ENCODE measurements around the gene CLCN2.

CLCN2 gene

DNA sequence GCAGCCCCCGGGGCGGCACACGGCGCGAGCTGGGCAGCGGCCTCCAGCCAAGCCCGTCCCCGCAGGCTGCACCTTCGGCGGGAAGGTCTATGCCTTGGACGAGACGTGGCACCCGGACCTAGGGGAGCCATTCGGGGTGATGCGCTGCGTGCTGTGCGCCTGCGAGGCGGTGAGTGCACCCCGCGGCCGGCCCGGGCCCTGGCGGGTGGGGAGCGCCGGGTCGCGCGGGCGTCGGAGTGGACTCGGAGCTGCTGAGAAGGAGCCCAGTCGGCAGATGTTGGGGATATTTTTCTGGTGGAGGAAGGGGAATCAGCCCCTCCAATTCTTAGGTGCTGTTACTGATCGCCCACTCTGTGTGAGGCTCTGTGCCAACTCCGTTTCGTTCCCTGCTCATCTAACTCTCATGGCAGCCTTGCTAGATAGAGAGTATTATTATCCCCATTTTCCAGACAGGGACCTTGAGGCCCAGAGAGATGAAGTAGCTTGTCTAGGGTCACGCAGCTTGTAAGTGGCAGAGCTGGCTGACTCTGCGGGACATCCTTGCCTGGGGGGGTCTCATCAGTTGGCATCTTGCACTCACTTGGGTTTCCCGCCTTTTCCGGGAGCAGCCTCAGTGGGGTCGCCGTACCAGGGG lies 19.3 kb upstream of the CLCN2 start:
- DNase-seq = no peak

DNA sequence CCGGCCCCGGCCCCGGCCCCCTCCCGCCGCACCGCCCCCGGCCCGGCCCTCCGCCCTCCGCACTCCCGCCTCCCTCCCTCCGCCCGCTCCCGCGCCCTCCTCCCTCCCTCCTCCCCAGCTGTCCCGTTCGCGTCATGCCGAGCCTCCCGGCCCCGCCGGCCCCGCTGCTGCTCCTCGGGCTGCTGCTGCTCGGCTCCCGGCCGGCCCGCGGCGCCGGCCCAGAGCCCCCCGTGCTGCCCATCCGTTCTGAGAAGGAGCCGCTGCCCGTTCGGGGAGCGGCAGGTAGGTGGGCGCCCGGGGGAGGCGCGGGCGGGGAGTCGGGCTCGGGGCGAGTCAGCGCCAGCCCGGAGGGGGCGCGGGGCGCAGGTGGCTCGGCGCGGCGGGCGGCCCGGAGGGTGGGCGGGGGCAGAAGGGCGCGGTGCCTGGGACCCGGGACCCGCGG lies 18.8 kb upstream of the CLCN2 start:
- no peak for DNase-seq

DNA sequence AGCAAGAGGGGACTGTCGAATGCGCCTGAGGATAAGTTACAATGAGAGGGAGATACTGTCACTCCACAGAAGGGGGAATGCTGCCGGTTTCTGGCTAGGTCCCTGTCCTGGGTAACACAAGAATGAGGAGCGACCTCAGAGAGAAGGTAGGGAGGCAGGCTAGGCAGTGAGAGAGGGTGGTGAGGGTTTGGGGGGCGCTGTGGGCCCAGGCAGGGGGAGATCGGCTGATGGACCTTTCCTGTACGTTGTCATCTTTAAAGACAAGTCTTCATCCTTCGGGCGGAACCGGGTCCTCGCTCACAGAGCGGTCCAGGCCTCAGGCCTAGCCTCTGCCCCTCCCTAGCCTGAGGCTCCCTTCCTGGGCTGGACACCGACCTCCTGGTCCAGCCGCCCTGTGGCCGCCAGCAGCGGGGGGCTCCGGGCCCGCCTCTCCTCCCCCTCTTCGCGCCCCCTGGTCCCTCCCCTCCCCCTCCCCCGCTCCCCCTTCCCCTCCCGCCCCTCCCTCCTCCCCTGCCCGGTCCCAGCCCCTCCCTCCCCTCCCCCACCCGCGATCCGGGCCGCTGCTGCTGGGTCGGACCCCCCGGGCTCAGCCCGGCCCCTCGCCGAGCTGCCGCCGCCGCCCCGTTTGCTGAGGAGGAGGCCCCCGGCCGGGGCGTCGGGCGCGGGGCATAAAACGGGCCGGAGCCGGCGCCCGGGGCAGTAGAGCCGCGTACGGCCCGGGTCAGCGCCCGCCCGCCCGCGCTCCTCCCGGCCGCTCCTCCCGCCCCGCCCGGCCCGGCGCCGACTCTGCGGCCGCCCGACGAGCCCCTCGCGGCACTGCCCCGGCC lies 18.2 kb upstream of the CLCN2 start, which contains the start of gene CHRD:
Gene CHRD, plus strand, starts transcription at position 697 of the 827 bp plus-strand sequence. CDS start 265 bp downstream, outside the sequence.
- no peak for DNase-seq

DNA sequence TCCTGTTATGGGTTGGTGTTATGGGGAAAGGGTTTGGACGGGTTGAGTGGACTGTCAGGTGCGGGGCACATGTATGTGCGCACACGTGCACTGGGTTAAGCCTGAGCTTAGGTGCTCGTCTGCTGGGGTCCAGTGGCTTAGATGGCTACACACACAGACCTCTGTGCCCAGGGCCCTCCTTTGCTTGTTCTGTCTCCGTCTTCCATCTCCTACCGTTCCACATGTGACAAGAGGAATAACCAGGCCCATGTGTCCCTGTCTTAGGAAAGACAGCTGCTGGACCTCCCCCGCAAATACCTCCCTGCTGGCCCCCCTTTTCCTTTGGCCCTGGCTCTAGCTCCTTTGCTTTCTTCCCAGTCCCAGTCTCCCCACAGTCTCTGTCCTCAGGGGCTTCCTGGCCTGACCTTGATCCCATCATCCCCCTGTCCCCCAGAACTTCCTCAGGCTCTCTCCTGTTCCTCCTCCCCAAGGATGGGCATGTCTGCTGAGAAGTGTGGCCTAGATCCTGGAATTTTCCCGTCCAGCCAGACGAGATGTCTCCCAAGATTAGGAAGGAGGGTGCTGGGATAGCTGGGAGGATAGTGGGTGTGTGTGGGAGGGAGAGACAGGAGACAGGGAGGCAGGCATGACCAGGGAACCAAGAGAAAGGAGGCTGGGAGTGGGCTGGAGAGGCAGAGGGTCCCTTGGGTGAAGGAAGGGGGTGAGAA lies 17.4 kb upstream of the CLCN2 start:
- DNase-seq = no peak

DNA sequence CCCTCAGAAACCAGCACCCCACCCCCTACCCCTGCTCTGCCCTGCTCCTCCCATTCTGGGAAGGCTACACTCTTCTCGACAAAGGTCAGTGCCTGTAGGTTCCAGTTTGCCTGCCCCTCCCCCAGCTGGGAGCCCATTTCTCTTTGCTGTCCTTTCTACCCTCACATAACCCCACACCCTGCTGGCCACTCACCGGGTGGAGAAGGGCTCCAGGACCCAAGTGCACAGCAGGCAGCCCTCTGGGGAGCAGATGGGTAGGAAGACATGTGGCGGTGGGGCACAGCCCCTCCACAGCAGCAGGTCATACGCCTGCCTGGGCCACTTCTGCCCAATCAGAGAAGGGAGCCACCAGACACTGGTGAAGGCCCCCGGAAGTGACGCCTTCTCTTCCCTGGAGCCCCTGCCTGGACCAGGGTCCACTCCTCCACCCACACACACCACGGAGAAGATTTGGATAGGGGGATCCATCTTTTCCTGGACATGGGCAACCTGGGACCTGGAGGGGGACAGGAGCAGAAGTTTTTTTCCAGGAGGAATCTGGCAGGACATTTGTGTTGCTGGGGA lies 16.6 kb upstream of the CLCN2 start, which contains the start of gene THPO:
Gene THPO, minus strand, starts transcription at position 326 of the 564 bp plus-strand sequence. CDS start 1,948 bp downstream, outside the sequence.
- no peak for DNase-seq

DNA sequence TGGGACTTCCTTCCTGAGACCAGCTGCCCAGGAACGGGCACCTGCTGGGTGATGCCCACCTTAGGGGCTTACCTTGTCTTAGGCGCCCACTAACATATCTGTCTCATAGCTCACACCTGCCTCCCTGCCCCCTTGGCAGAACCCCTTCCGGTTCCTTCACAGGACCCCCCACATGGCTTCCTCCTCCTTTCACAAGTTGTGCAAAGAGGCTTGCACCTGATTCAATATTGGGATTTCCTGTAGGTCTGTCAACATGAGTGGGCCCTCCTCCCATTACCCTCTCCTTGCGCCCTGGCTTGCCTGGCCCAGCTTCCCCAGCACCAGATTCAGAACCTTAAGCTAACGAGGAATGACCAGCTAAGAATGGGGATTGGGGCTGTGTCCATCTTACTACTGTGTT lies 16.0 kb upstream of the CLCN2 start:
- no peak for DNase-seq

DNA sequence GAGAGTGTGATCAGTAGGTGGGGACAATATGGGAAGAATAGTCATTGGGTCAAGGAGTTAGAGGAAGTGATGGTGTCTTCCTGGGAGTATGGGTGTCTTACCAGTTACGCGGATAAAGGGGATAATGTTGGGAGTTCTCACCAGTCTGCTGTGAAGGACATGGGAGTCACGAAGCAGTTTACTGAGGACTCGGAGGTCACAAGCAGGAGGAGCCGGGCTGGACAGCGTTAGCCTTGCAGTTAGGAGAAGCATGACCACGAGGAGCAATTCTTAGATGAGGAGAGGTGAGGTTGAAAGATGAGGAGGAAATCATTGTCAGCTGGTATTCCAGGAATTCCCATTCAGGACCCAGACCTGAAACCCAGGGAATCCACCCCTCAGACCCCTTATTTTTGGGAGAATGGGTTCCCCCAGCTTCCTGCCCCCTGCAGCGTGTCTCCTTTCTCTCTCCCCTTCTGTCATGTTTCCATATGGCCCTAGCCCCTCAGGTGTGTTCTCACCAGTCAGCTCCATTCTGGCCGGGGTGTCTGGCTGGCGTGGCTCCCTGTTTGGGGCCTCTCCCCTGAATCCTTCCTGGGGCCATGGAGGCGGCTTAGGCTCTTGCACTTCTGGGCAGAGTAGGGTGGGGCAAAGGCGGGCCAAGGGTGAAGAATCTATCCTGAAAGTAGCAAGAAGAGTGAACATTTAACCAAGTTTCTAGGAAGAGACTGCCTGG lies 14.5 kb upstream of the CLCN2 start:
- DNase-seq = no peak

DNA sequence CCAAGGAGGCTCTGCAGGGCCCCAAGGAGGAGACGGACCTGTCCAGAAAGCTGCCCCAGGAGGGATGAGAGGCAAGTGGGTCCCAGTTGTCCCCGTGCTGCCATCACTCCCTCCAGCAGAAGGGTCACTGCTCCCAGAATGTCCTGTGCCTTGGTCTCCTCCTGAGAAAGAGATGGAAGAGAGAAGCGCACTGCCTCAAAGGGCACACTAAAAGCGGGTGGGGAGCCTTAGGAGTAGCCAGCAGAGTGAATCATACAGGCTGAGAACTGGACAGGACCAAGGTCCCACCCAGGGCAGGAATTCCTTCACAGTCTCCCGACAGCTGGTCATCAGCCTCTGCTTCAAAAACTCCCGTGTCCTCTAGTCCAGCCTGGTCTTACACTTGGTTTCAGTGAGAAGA lies 12.0 kb upstream of the CLCN2 start:
- DNase-seq = no peak

DNA sequence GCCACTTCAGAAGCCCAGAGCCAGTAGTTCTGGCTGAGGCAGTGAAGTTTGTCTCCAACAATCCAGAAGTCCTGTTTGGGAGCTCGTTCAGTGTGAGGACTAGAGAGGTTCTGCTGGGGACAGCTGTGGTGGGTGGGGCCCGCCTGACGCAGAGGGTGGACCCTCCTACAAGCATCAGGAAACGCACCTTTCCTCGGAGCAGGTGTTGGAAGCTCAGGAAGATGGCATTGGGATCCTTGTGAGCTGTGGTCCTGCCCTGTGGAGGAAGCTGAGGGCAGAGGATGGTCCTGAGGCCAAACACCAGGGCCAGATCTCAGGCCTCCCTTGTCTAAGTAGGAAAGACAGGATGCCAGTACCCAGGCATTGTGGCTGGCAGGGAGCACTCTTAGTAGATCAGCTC lies 11.5 kb upstream of the CLCN2 start:
- no peak for DNase-seq

DNA sequence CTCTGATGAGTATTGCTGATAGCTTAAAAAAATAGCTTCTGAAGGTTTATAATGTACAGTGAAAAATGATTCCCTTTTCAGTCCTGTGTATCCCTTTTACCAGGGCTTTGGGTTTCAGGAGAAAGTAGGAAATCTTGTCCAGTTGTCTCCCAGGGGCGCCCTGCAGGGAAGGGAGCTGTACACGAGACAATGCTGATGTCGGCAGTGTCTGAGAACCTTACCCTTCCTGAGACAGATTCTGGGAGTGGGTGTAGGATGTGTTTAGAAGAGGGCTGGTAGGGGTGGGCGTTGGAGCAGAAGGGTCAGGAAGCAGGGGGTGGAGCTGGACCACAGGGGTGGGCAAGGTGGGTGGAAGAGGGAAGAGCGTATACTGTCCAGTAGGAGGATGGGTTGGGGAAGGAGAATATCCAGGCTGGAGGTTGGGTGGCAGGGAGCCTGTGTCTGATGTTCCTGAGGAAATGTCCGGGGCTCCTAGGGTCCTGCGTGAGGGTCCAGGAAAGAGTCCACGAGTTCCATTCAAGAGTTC lies 11.0 kb upstream of the CLCN2 start:
- DNase-seq = no peak

DNA sequence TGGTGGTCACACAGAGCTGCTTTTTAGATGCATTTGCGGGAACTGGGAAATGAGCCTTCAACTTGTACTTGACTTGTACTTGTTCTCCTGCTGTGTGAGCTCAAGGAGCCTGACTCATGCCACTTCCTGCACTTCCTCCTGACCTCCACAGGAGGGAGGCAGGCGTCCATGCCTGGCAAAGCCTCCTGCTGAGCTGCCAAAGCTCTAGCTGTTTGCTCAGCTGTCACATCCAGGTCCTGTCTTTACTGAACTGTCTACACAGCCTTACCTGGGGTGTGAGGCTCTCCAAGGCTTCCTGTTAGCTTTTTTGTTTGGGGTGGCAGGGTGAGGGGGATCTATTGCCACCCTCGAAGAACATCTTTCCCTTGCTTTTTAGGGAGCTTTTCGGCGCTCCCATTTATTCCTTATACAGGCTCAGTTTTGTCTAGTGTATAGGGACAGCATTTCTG lies 10.2 kb upstream of the CLCN2 start:
- DNase-seq = peak; percentile 67

DNA sequence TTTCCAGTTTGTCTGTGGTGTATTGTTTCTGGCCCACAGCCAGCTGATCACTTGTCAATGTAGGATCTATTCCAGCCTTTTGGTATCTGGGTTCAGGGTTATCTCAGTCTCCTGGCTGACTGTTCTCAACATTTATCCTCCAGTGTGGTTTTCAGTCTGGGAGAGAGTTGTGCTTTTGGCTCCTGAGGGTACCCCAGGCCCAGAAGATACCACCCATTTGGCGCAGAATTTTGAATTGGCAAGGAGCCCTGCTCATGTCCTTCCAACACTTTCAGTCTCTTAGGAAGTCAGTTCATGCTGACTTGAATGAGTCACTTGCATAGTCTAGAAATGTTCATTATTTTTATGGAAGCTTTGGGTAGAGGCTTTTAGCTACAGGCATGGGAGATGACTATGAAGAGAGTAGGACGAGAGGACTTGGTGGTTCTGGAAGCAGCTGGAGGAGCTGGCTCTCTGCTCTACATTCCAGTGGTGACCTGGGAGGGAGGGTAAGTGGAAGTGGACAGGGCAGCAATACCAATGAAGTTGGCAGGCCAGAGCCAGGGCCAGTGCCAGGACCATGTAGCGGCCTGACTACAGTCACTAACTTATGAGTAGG lies 7.3 kb upstream of the CLCN2 start:
- peak; percentile 48 for DNase-seq

DNA sequence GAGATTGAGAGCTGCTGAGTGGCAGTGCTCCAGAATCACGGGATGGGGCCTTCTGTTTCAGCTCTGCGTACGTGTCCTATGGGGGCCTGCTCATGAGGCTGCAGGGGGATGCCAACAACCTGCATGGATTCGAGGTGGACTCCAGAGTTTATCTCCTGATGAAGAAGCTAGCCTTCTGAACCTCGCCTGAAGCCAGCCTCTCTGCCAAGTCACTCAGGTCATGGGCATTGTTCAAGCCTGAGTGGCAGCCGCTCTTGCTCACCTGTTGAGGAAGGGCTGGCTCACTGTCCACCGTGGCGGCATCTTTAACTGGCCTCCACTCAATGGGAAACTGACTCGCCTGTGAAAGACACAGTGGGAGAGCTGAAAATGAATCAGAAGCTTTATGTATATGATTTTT lies 6.7 kb upstream of the CLCN2 start:
- DNase-seq = no peak

DNA sequence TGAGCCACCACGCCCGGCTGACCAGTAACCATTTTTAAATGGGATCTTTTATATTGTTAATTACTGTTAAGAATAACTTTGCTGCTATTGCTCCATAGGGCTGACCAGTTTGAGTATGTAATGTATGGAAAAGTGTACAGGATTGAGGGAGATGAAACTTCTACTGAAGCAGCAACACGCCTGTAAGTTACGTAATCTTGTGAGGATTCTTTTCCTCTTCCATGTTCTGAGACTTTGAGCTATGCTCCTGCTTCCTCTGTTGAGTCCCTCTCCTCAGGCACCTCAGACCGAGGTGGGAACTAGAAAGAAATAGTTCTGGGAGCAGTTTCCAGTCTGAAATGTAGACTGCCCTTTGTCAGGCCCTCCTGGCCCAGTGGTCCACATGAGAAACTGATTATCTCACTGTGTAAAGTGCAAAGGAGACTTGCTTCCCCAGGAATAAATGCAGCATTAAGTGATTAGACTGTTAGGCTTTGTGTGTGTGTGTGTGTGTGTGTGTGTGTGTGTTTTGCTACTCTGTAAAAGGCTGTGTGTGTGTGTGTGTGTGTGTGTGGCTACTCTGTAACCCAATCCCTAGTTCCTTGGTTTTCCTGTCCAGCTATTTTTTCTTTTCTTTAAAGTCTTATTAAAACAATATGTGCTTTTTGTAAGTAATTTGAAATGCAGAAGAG lies 5.3 kb upstream of the CLCN2 start:
- DNase-seq = no peak

DNA sequence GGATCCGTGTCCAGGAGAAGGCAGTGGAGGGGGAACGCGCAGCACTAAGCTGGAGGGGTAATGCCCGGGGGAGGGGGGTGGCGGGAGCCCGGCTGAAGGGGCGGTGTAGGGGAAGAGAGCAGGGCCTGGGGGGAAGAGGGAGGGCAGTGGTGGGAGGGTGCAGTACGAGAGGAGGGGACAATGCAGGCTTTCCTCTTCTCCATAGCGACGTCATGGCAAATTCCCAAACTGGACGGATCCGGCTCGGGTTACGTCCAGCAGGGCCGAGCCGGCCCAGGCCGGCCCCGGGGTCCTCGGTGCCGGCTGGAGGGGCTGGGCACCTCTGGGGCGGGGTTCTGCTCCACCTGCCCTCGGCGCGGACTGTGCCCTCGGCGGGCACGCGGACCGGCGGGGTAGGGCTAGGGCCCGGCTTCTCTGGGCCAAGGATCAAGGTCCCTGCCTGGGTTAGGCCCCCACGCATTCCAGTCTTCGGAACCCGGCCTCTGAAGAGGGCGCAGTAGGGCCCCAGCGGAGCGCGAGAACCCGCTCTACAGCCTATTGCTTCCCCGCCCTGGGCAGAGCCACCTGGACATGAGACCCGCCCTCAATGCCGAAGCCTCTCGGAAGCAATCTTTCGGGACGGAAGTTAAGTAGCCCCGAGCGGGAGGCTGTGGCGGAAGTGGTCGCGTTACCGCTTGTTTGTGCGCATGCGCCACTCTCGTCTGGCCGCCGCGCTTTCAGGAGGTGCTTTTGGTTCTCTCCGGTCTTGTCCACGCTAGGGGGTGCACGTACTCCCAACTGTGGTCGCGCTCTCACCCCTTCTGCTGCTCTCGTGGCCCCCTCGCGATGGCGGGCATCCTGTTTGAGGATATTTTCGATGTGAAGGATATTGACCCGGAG lies 1.5 kb upstream of the CLCN2 start:
- peak; percentile 97 for DNase-seq

DNA sequence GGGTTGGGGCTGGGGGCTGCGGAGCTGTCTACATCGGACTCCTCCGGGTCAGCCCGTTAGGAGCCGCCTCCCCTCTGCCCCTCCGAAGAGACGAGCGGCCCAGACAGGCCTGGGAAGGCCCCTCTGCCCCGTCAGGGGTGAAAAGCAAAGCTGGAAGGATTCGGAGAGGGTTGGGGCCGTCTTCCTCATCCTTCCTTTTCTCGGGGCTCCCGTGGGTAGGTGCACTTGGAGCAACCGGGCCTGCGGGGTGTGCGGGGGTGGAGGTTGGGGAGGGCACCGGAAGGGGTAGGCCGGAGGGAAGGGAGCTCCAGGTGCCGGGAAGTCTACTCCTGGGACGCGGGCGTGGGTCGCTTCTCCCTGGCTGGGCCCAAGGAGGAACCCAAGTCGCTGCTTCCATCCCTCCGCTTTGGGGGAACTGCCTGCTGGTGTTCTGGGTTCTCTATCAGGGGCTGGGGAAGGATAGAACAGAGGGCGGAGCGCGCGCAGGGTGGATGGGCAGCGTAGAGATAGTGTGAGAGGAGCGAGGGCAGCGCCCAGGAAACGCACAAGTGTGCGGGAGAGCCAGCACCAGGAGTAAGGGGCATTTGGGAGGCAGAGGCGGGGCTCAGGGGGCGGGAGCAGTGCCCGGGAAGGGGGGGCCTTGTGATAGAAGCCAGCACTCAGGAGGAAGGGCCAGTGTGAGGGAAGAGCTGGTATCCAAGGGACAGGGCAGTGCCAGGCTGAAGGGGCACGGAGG lies 695 bp upstream of the CLCN2 start:
- no peak for DNase-seq

DNA sequence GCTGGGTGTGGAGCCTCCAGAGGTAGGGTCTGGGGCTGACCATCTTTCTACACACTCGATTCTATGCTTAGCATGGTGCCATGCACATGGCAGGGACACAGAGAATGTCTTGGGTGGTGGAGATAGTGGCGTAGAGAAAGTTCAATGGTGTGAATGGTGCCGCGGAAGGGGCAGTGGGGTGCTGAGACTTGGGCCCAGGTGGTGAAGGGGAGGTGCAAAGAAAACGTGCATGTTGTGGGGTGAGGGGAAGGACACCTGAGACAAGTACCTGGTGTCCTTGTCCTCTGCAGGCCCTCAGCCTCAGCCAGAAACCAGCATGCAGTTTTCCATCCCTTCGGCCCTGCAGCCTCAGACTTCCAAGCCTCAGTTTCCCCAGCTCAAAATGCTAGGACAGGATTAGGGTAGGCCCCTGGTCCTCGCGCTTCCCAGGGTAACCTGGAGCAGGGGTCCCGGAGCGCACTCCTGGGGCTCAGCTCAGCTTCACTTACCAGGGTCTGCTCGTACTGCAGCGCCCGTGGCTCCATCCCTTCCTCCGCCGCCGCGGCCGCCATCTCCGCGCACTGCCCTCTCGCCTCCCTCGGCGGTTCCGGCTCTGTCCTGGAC lies 375 bp downstream of the CLCN2 start:
- DNase-seq = no peak

DNA sequence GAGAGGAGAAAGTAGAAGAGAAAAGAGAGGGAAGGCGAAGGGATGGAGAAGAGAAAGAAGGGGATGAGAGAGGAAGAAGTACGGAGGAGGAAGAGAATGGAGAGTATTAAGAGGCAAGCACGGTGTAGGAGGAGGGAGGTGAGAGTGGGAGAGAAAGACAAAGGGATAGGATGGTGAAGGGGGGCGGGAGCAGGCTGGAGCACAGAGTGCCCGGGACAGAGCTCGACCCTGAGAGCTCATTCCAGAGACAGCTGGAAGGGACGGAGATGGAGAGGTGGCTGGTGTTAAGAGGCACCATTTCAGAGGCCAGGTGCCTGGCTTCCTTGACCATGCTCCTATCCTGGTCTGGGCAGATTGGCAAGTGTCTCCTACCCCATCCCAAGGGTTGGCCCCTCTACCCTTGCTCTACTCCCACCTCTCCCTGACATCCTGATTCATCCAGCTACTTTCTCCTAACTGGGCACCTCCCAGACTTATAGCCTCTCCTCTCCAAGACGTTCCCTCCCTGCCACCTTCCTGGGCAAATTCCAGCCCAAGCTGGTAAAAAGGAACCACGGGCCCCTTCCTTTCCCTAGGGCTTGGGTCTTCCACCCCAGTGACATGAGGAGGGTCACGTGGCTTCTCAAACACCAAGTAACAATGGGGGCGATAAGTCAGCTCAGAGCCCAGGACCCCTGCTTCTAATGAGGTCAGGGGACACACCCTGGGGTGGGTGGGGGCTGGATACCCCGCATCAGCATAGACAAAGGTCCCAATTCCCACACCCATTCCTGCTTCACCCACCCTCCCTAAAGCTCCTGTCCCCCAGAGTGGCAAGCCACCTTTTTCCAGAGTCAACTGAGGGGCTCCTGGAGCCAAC lies 1.1 kb downstream of the CLCN2 start:
- DNase-seq = no peak
